Activated CD8-positive, alpha-beta memory T cell treated with anti-CD3 and anti-CD28 coated beads for 36 hours (primary cell): Measurements from ENCODE around the gene NDST1. TPM values are rescaled to one million over a fixed set of nuclear protein-coding genes. Genes with fewer than 3 reads are reported as not detected.

Experiments used
- CTCF ChIA-PET: fragments of 350-600 bp; sonication (Branson Sonifier 250); formaldehyde crosslinking; loops from one replicate; lab custom pipeline; 2021; ENCODE audit warnings: antibody characterized with exemption; lab: Charles Lee
- POLR2A ChIA-PET: fragments of 350-600 bp; sonication (Branson Sonifier 250); formaldehyde crosslinking; loops from one replicate; lab custom pipeline; 2021; ENCODE audit warnings: antibody characterized with exemption; lab: Charles Lee
- total RNA-seq, 2 experiments: library from RNA; stranded (reverse); gene quantifications; one replicate each; pipeline ENCODE4 v1.2.3, GENCODE V29; 2021

The NDST1 gene
- total RNA-seq, 2 experiments from 2014 or later: 3.2 to 4.8 TPM

DNA sequence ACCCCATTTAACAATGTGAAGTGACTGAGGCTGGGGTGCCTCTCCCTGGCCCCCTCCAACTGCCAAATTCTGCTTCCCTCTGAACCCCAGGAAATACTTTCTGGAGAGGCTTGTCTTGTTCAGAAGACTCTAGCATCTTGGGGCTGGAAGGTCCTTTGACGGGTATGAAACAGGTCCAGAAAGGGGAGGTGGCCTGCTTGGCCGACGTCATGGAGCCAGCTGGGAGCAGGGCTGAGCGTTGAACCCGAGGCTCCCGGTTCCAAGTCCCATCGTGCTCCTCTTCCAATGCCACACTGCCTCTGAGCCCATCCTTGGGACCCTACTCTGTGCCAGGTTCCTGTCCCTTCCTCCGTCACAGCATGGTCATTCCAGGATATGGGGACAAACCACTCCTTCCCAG, 46.9 kb downstream of the NDST1 start:
- CTCF ChIA-PET: interaction anchor here (1.5 kb wide), 1 partner anchor 10 kb away, joined by 4 read pairs; no protein-coding TSS in a partner anchor
- POLR2A ChIA-PET: no interaction called here

DNA sequence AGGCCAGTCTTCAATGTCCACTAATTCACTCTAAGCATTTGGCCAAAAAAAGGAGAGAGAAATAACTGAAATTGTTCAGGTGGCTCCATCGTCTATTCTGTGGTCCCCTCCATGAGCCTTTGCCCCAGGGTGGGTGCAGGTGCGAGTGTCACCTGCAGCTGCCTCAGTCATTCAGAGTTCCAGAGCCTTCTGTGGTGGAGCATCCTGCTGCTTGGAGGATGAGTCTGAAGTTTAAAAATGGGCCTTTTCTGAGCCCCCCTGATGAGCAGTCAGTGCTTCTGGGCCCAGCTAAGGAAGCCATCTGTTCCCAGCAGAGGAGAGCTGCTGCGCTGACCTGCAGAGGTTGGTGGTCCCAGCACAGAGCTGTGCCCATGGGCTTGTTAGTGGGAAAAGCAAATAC, 48.2 kb downstream of the NDST1 start:
- ChIA-PET CTCF (interaction anchor here (1.3 kb wide), 1 partner anchor 97 kb away, joined by 4 read pairs; no protein-coding TSS in a partner anchor), POLR2A (no interaction called here)

DNA sequence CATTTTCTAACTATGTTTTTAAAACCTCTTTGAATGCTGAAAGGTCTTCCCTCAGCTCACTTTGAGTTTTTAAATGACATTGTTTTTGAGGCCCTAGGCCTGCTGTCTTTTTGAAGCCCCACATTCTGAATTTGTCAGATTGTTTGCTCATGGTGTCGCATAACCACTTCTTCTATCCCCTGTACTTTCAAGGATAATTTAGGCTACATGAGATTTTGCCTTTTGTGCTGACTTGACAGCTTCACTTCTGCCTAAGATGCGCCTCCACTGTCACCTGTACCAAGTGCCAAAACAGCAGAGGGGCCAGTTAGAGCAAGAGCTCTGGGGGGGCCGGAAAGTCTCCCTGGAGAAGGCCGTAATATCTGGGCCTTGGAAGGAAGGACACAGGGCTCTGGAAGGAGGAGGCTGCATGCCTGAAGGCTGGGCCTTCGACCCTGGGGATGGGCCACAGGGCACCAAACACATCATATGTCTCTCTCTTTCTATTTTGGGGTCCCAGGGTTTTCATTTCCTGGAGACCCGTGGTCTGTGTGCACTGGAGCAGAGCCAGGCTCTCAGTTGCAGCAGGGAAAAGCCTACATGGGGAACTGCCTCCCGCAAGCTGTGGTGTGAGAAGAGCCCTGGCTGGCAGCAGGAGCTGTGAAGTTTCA, 49.1 kb downstream of the NDST1 start:
- CTCF ChIA-PET: interaction anchor here (0.9 to 1.3 kb wide), 2 partner anchors 96 to 415 kb away, joined by 3 to 4 read pairs; no protein-coding TSS in a partner anchor
- POLR2A ChIA-PET: no interaction called here

DNA sequence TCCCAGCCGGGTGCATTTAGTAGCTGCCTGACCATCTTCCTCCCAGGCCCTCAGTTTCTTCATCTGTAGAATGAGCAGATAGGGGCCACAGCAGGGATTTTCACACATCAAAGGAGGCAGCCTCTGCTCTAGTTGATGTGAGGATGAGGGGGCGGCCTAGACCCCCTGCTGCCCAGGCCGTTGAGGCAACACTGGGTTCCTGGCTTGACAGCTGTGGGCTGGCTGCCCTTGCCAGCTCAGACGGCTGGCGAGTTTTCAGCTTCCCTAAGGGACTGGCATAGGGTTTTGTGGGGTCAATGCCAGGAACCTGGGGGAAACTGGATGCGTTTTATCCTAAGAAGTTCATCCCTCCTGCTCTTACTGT, 49.6 kb downstream of the NDST1 start:
- CTCF ChIA-PET: interaction anchor here (0.9 kb wide), 1 partner anchor 415 kb away, joined by 3 read pairs; no protein-coding TSS in a partner anchor
- POLR2A ChIA-PET: no interaction called here

DNA sequence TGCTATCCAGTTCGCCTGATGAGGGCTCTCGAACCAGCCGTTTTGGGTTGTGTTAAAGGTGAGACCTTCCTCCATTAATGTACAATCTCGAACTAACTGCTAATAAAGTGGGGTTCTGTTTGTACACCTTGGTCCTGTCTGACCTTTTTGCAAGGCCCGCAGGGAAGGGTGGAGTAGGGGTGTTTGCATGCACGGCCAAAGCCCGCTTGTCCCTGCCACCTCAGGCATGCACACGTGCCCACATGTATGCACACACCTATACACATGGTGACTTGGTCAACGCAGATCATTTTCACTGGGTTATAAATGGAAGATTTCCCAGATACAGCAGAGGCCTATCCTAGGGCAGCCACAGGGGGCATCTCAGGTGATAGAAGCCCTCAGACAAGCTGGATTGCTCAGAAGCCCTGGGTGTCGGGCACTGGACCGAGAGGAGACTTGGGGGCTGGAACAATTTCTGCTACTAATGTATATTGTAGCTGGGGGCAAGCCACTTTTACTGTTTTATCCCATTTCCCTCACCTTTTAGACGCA, 50.2 kb downstream of the NDST1 start:
- ChIA-PET POLR2A (interaction anchor here (0.6 kb wide), 1 partner anchor 513 kb away, joined by 3 read pairs; no protein-coding TSS in a partner anchor), CTCF (no interaction called here)

DNA sequence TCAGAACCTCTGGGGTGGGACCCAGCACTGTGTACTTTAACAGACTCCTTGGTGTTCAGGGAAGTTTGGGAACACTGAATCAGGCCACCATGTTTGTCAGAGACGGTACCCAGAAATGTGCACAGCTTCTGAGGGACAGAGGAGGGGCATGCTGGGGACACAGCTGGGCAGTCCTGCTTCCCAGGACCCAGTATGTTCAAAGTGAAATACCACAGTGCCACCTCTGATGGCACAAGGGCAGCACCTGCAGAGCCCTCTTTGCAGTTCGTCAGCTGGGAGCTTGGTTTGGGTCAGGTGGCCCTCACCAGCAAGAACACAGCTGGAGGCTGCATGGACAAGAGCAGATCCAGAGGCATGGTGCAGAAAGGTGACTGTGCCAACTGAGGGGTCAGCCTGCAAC, 51.2 kb downstream of the NDST1 start:
- ChIA-PET POLR2A (interaction anchor here (0.6 kb wide), 1 partner anchor 512 kb away, joined by 3 read pairs; no protein-coding TSS in a partner anchor), CTCF (interaction anchor here (1.4 to 2.3 kb wide), 4 partner anchors 14 to 288 kb away, joined by 3 to 9 read pairs (median 5); no protein-coding TSS in a partner anchor)

DNA sequence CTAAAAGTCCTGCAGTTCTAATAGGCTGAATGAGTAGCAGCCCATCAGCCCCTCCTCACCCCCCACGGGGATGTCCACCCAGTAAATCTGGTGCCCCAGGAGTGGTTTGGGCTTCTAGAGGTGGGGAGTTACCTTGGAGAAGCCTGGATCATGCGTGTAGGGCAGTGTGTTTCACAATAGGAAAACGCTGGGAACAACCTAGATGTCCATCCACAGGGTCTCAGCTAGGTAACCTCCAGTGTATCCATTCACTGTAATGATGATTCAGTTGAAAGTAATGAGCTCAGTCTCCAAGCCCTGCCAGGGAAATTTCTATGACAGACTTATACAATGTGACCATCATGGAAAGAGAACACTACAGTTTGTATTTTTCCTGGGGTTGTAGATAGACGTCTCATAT, 51.8 kb downstream of the NDST1 start:
- POLR2A ChIA-PET: no interaction called here
- CTCF ChIA-PET: interaction anchor here (0.8 to 2.3 kb wide), 5 partner anchors 15 to 288 kb away, joined by 3 to 9 read pairs (median 5); no protein-coding TSS in a partner anchor

DNA sequence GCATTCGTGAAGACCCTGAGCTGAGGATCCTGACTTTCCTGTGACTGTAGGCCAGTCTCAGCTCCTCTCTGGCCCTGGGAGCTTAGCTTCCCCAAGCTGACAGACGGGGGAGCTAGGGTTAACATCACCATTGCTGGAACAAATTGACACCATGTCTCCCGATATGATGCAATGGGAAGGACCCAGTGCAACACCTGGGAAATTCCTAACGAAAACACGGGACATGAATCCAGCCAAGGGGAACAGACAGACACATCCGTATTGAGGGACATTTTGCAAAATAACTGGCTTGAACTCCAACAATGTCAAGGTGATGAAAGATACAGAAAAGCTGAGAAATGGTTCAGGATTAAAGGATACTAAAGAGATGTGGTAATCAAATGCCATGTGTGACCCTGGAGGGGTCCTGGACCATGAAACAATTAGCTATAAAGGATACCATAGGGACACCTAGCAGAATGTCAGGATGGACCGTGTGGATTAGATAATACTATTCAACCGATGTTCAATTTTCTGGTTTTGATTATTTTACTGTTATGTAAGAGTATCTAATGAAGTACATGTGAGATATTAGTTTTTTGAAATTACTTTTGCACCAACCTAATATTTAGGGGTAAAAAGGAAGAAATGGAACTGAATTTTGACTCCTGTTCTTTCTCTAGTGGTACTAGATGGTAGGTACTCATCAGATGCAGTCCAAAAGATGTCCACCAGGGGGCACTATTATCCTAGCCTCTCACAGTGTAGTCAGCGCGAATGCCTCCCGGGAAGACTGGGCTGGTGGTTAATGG, 52.7 kb downstream of the NDST1 start:
- CTCF ChIA-PET: interaction anchor here (0.6 to 2.3 kb wide), 9 partner anchors 15 to 462 kb away, joined by 3 to 9 read pairs (median 5); no protein-coding TSS in a partner anchor
- POLR2A ChIA-PET: no interaction called here

DNA sequence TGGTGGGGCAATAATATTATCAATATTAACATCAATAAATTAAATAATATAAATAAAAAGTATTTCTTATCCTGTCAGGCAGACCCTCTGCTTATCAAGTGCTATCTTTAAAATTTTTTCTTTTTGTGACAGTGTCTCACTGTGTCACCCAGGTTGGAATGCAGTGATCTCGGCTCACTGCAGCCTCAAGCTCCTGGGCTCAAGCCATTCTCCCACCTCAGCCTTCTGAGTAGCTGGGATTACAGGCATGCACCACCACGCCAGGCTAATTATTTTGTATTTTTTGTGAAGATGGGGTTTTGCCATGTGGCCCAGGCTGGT, 53.2 kb downstream of the NDST1 start:
- POLR2A ChIA-PET: no interaction called here
- CTCF ChIA-PET: interaction anchor here (0.9 to 1.8 kb wide), 5 partner anchors 67 to 461 kb away, joined by 3 to 11 read pairs (median 4); partner anchors contain the start of genes IRGM and RPS14

DNA sequence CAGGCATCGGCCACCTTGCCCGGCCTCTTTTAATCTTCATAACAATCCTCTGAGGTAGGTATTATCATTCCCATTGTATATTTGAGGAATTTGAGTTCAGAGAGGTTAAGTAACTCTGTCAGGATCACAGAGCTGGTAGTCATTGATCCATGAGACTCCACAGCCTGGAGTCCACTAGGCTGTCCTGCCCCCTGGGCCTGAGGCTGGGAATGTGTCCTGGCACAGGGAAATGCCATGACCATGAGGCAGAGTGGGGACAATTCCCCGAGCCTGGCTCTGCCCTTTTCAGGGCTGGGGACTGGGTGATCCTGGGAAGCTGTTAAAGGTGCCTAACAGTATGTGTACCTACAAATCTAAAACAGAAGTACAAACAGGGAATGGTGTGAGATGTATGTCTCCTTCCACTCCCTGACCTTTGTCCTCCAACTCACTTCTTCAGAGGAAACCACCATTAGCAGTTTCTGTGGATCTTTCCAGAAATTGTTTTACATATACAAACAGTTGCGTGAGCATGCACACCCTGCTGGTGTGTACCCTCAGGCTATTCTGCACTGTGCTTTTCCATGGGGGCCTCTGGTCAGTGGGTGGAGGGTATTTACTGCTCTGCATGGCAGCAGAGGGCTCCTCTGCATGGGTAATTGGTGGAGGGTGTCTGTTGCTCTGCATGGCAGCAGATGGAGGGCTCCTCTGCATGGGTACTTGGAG, 53.8 kb downstream of the NDST1 start:
- ChIA-PET CTCF (interaction anchor here (0.6 to 1.8 kb wide), 7 partner anchors 66 to 461 kb away, joined by 3 to 11 read pairs (median 4); partner anchors contain the start of genes IRGM and RPS14), POLR2A (no interaction called here)

DNA sequence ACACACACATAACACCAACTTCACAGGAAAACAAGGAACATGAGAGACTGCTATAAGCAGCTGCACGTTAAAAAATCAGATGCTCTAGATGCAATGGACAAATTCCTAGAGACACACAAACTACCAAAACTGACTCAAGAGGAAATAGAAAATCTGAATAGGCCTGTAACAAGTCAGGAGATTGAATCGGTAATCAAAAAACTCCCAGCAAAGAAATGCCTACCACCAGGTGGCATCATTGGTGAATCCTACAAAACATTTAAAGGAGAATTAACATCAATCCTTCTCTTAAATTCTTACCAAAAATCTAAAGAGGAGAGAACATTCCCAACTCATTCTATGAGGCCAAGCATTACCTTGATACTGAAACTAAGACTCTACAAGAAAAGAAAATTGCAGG, 54.9 kb downstream of the NDST1 start:
- CTCF ChIA-PET: interaction anchor here (1.3 to 1.8 kb wide), 4 partner anchors 85 to 284 kb away, joined by 3 to 11 read pairs (median 6); partner anchors contain the start of gene IRGM
- POLR2A ChIA-PET: no interaction called here

DNA sequence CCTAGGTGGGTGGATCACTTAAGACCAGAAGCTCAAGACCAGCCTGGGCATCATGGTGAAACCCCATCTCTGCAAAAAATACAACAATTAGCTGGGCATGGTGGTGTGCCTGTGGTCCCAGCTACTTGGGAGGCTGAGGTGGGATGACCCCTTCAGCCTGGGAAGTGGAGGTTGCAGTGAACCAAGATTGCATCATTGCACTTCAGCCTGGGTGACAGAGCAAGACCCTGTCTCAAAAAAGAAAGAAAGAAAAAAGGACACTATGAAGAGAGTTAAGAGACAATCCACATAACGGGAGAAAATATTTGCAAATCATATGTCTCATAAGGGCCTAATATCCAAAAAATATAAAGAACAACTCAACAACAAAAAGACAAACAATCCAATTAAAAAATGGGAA, 57.9 kb downstream of the NDST1 start:
- CTCF ChIA-PET: interaction anchor here (0.6 kb wide), 1 partner anchor 679 kb away, joined by 4 read pairs; no protein-coding TSS in a partner anchor
- POLR2A ChIA-PET: no interaction called here

DNA sequence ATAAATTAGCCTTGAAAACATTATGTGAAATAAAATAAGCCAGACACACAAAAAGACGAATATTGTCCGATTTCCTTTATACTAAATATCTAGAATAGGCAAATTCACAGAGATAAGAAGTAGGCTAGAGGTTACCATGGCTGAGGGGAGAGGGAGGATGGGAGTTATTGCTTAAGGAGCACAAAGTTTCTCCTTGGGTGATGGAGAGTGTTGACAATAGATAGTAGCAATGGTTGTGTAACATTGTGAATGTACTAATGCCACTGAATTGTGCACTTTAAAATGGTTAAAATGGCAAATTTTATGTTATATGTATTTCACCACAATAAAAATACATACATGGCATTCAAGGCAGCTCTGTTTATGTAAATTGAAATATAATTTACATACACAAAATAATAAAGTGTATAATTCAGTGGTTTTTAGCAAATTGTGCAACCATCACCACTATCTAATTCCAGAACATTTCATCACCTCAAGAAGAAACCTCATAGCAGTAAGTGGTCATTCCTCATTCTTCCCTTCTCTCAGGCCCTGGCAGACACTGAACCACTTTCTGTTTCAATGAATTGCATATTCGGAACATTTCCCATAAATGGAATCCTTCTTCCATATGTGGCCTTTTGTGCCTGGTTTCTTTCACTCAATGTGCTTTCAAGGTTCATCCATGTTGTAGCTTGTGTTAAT, 59.2 kb downstream of the NDST1 start:
- POLR2A ChIA-PET: no interaction called here

DNA sequence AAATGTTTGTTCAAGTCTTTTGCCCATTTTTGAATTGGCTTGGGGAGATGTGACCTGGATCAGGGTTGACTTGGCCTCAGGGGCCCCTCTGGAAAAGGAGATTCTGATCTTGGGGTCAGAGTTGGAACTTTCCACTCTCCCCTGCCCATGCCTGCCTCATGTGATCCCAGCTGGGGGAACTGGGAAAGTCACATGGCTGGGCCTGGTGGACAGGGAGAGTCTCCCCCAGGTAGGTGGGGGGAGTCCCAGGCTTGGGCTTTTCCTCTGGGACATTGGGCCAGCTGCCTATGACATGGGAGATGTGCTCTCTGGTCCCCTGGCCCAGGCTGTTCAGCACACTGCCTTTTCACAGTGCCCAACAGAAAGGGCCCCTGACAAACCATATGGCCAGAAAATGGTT, 60.7 kb downstream of the NDST1 start:
- ChIA-PET CTCF (no interaction called here), POLR2A (no interaction called here)

More for the DNA sequence above, 59.2 kb downstream of the NDST1 start:
- CTCF ChIA-PET: no interaction called here

DNA sequence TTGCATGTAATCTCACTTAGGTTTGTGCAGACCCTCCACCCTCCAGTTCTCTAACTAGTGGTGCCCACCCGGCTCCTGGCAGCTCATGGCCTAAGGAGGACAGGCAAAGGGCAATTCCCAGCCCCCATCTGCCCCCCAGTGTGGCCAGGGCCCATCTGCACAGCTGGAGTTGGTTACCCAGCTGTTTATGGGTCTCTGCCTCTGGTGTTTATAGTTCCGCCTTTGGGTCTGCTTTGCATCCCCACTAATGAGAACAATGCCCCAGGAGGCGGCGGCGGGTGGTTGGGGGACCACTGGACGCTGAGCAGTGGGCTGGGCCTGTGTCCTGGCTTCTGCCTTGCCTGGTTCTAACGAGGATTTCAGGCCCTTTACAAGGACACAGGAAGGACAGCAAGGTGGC, 62.4 kb downstream of the NDST1 start:
- ChIA-PET POLR2A (no interaction called here), CTCF (no interaction called here)

DNA sequence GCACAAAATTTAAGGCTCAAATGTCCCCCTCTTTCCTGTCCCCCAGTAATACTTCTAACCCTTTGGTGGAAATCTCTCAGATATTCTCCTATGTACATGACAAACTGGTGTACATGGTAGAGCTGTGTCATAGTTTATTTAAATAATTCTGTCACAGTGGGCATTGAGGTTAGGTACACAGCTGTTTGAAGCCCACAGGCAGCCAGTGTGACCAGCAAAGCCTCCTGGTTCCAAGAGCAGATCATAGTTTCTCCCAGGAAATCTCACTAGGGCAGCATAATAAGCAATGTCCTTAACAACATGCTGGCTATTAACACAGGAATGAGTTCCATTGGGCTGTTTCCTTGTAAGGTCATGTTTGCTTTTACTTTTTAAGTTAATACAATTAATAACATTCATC, 63.9 kb downstream of the NDST1 start:
- ChIA-PET POLR2A (no interaction called here), CTCF (interaction anchor here (0.7 kb wide), 1 partner anchor 113 kb away, joined by 5 read pairs; no protein-coding TSS in a partner anchor)

DNA sequence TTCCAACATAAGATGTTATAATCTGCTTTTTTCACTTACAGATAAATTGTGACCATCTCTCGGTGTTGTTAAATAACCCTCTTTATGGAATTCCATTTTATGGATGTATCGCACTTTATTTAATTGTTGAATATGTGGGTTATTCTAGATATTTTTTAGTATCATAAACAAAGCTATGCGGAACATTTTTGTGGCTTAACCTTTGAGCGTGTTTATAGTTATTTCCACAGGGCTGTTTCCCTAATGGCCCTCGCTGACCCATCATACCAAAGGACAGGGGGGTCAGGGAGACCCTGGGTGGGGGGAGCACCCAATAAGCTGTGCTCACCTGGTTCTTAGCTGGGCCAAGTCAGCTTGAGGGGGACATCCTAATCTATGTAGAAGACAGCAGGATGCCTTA, 65.3 kb downstream of the NDST1 start:
- ChIA-PET CTCF (no interaction called here), POLR2A (no interaction called here)
